GM19372 (cell line): Measurements from ENCODE around the gene SYT9.
A peak's percentile ranks its signal among the peaks of the same experiment; 100 is the strongest.
"Not testable (repeated sequence)": the region's sequence is repeated elsewhere in the genome, so short reads cannot be mapped to it uniquely, and the experiment has no call there.

Experiments used
- ATAC-seq: cut with Tn5 transposase; IDR thresholded peaks from one replicate; pipeline ENCODE4 v1.9.1; 2021; ENCODE audit warnings: mild to moderate bottlenecking, low read depth, moderate library complexity; ENCODE audit not compliant: unreplicated experiment

SYT9 gene

GRCh38 chr11:7494086-7494745, 242.5 kb downstream of the SYT9 start:
- ATAC-seq, result no peak

DNA sequence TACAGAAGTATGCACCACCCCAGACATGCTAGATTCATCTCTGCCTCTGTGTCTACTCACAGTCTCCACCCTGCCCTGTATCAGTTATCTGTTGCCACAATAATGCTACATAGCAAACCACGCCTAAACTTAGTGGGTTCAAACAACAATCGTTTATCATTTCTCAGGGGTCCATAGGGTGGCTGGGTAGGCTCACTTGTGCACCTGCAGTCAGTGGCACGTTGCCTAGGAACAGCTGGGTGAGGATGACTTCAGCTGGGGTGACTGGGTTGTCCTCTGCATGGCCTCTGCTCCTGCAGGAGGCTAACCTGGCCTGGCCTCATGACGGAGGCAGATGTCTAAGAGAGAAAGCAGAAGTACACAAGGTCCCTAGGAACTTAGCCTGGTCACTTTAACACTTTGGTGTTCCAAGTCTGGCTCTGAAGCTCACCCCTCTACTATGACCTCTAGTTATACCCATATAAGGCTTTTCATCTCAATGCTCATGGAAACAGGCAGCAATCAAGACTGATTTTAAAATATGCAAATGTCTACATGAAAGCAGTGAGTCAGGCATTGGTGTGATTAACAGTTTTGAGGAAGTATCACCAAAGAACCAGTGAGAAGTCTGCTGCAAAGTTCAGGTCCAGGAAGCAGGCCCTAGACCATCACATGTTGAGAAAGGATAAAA, 244.3 kb downstream of the SYT9 start:
- ATAC-seq, result peak; percentile 86

DNA sequence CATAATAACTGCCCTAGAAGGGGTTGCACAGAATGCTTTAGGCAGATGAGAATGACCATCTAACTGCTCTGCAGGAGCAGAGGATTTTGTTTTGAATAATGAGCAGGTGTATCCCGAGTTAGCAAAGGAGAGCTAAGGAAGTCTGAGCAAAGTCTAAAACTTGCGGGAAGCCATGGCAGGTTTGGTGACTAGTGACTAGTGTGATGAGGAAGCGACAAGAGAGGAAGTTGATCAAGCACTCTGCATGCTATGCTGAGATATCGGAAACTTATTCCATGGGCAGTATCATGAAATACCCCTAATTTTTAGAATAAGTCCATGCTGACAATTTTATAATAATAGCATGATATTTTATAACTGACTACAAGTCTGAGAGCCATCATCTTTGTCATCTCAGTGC, 246.5 kb downstream of the SYT9 start:
- no peak for ATAC-seq

DNA sequence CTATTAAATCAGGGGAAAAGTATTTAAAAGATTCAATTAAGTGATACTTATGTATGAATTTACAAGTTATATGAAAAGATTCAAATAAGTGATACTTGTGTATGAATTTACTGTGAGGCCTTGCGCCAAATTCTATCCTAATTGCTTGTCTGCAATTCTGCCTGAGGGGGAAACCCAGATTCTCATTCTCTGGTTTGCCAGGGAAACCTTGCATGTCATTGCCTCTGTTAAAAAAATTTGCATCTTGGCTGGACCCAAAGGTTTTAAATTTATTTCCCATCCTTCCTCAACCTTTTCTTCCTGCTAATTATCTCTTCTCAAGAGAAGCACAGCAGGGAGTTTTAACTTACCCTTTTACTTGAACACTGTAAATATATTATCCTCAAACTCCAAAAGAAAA, 247.4 kb downstream of the SYT9 start:
- no peak for ATAC-seq

DNA sequence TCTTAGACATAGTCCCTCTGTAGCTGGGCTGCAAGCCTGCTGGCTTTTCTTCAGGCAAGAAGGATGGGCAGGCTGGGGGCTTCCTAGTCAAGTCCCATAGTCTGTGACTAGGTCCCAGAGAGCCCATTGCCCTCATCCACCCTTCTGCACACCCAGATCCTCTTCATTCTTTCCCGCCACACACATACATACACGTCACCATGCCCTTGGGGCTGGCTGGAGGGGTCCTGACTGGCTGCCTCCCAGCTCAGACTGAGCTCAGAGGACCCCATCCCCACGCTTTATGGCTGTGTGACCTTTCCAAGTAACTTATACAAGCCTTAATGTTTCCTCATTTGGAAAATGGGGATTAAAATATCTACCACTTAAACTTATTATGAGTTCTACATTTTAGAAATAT, 248.5 kb downstream of the SYT9 start:
- no peak for ATAC-seq

DNA sequence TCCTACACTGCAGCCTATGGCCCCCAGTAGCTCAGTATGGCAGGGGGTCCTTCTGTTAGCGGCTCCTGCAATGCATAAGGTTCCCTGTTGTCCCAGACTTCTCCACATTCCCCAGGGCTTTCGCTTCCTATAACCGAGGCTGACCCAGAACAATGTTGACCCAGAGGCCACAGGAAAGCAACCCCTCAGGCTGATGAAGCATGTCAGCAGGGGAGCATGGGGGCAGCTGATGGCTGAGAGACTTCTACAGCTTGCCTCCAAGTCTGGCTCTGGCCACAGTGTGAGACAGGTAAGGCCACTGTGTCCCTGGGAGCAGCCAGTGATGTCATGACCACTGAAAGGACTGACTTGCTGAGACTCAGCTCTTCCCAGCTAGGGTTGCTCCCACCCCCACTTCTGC, 249.5 kb downstream of the SYT9 start:
- no peak for ATAC-seq

DNA sequence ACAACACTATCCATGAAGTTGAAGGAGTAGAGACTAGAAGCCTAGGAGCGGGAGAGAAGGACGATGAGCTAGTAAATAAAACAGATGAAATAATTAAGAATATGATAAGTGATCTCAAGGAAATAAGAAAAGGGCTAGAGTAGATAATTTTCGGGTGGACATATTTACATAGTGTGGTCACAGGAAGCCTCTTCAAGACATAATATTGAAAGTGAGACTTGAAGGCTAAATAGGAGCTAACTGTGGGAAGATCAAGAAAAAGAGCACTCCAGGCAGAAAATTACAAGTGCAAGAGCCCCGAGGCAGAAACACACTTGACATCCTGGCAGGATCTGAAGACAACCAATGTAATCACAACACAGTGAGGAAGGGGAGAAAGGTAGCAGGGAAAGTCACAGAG, 250.2 kb downstream of the SYT9 start:
- no peak for ATAC-seq

DNA sequence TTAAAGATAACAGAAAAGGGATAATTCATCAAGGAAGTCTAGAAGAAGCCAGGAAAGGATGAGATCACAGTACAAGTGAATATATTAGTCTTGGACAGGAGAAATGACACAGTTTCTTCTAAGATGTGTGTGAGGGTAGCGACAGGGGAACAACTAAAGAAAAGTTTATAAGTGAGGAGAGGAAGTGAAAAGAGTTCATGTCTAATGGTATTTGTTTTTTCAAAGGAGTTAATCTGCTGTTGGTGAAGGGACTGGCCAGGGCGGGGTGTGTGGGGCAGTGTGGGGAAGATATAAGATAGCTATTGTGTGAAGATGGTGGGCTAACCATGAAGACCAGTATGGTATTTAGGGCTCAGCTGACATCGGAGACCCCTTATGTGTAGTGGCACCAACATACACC, 254.5 kb downstream of the SYT9 start:
- no peak for ATAC-seq

- no peak for ATAC-seq
Observed at GRCh38 chr11:7508087-7508486, 256.4 kb downstream of the SYT9 start.

- ATAC-seq, result no peak
Observed at GRCh38 chr11:7509966-7510365, 258.3 kb downstream of the SYT9 start.

DNA sequence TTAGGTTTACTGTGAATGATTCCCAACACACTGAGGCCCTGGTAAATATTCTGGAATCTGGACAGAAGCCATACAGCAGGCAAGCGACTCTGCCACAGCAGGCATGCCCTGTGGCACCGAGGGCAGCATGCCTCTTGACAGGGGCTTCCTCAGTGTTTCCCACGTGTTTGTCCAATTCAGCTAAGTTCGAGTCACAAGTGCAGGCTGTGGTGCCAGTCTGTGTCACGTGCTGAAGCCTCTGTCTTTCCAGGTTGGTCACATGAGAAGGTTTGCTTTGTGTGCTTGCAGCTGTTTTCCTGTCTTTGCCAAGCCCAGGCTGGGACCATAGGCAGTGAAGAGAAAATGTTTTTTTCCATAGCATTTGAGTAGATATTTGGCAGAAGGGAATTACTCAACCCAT, 259.7 kb downstream of the SYT9 start:
- no peak for ATAC-seq

- ATAC-seq, result peak; percentile 63
Observed at GRCh38 chr11:7512525-7513233, 261.0 kb downstream of the SYT9 start.

DNA sequence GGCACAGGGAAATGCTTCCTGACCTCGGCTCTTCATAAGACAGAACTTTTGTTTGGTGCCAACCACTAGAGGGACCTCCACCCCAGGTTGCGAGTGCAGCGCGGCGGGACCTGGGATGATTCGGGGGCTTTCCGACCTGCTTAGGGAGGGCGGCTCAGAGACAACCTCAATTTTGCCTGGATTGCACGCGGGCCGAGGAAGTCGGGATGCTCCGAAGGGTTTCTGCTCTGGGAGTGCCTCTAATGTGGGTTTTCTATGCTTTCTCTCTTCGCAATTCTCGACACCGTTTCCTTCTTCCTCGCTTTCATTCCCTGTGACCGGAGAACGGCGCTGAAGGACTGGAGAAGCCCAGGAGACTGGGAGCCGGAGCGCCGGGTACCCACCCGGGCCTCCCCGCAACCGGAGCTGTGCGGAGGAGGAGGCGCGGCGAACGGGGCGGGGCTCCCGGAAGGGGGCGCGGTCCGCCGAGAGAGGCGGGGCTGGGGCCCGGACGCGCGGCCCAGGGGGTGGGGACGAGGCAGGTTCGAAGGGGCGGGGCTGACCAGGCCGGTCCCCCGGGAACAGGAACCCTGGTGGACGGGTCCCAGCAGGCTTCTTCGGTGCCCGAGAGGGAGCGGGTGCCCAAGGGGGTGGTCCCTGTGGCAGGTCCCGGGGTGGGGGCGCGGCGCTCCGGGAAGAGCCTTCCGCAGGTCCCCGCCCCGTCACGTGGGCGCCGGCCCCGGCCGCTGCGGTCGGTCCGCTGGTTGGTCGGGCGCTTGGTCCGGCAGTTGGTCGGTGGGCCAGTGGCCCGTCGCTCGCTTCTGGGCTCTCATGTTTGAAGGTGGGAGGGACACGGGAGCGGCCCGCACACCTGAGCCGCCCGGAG, 261.8 kb downstream of the SYT9 start, which contains the start of gene PPFIBP2:
PPFIBP2 (plus strand) TSS at position 766 of the 865 bp plus-strand sequence. CDS start 35,477 bp downstream, outside the sequence.
- peak; percentile 64 for ATAC-seq

DNA sequence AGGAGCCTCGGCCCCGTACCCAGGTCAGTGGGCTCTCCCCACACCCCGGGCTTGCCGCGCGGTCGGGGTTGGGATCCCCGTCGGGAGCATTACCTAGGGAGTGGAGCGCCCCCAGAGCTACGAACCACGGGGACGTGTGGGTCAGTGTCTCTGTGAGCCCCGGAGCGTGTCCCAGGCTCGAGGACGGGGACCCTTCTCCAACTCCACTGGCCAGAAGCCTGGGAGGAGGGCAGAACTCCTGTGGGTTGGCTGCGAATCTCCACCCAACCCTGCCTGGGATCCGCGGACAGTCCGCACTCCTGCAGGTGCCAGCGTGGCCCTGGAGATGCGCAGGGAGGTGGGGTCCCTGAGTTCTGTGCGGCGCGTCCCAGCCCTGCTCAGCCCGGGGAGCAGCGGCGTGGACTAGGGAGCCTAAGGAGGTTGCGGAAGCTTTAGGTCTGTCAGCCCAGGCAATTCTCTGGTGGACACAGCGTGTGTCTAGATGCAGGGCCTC, 262.4 kb downstream of the SYT9 start:
- ATAC-seq, result no peak

DNA sequence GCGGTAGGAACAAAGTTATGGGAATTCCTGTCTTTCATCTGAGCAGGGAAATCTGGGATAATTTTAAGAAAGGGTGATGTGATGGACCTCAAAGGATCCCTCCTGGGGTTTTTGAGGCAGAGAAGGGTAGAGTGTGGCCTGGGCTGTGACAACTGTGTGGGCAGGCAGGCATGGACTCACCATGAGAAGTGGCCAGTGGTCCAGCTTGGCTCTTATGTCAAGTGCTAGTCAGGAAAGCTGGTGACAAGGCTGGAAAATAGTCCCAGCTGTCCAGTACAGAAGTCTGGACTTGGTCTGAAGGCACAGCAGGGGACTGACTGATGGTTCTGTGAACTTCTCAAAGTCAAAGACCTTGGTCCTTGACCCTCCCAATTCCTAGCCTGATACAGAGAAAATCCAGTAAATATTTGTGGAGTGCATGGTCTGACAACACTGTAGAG, 263.8 kb downstream of the SYT9 start:
- ATAC-seq, result no peak

- ATAC-seq, result no peak
Observed at GRCh38 chr11:7516475-7516874, 264.8 kb downstream of the SYT9 start.

DNA sequence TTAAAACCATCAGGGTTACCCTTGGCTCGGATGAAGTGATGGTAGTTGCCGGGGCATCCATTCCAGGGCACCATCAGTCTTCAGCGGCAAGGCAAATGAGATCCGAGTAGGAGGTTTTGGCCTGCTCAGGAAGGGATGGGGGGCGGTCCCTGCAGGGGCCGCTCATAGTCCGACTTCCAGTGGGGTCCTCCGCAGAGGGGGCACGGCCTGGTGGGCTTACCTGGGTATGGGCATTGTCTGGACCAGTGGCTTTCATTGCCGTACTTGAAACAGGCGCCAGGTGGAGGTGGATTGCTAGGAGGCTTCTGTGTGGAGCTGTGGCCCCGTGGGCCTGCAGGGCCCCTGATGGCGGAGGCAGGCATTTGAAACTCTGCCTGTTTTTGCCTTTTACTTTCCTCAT, 266.0 kb downstream of the SYT9 start:
- not testable (repeated sequence) for ATAC-seq
